22Rv1 (cell line): ENCODE data around the gene SUMF1.

Source experiments
- CTCF ChIP-seq: fragments of 450-650 bp; IDR thresholded peaks from 2 replicates; pipeline ENCODE4 v1.5.1; 2017; ENCODE audit warnings: mild to moderate bottlenecking
- ZFX ChIP-seq: fragments of 450-650 bp; IDR thresholded peaks from 2 replicates; pipeline ENCODE4 v1.6.1; 2017; ENCODE audit warnings: antibody characterized with exemption, borderline replicate concordance

GRCh38 chr3:4407941-4408340, 59.1 kb downstream of the SUMF1 start:
- TF ChIP-seq CTCF, result no peak
- no peak for TF ChIP-seq ZFX
